GDM1 (cell line): ENCODE measurements around the gene SMURF1.
"Not testable (repeated sequence)": the region's sequence is repeated elsewhere in the genome, so short reads cannot be mapped to it uniquely, and the experiment has no call there.

Experiments used
- DNase-seq: peaks from one replicate; lab custom pipeline; 2025; lab: John Stamatoyannopoulos, UW

Gene SMURF1

DNA sequence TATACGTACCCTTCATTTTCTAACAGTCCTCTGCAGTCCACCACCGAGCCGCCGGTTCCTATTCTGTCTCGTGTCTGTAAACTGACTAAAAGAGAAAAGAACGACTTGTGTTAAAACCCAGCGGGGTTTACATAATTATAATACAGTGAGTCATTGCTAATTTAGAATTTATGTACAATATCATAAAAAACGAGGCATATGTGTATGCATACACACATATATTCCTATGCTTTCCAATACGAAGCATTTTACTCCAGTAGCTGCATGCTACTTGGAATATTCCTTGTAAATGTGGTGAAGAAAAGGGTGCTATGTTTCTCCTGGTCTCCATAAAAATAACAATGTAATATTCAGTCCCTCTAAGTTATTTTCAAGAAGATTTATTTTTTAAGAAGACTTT lies 89.1 kb downstream of the SMURF1 start:
- DNase-seq, result no peak

DNA sequence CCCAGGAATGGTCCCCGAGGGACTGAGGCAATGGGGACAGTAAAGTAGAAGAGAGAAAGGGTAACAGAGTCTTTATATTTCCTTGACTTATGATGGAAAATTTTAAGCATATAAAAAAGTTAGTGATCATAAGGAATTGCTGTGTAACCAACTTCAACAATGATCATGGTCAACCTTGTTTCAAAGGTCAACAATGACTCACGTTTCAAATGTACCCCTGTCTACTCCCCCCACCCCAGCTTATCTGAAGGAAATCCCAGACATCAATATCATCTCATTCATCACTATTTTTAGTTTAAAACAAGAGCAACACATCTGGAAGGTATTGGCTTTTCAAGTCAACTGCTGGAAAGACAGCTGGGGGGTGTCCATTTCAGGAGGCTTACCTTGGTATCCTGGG lies 92.9 kb downstream of the SMURF1 start:
- DNase-seq, result no peak

DNA sequence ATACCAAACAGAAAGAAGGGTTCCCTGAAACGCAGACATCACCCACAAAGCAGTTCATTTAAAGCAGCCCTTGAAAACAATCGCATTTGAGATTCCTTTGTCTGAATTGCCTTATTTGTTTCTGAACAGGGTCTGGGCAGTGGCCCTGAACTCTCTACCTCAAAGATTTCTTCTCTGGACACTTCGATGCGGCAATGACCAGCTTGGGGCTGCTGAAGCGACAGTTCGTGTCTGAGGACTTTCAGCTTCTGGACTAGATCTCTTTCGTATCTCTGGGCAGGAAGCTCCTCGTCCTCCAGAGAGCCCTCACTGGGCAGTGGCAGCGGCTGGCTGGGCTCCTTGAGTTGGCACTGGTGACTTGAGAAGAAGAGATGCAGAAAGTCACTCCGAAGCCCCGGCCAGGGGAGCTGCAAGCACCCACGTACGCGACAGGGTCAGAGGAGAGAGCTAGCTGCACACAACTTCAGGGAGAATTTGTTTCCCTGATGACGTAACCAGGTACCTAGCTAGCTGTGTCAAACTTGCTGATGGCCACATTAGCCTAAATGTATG lies 96.3 kb downstream of the SMURF1 start:
- DNase-seq, result no peak

DNA sequence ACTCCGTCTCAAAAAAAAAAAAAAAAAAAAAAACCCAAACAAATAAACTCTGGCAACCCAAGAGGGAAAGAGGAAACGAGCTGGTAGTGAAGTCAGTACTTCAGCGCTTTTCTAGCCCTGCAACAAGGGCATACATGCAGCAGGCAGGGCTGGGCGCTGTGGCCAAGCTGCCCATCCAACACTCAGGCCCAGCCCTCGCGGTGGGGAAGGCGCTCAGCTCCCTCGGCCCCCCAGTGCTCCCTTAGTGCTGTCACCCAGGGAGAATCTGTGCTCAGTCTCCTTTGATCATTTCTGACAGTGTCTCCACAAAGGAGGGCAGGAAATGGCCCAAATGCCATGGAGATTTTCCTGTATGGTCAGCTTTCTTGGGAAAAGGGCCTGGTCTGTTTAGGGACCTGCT lies 97.2 kb downstream of the SMURF1 start:
- DNase-seq, result no peak

DNA sequence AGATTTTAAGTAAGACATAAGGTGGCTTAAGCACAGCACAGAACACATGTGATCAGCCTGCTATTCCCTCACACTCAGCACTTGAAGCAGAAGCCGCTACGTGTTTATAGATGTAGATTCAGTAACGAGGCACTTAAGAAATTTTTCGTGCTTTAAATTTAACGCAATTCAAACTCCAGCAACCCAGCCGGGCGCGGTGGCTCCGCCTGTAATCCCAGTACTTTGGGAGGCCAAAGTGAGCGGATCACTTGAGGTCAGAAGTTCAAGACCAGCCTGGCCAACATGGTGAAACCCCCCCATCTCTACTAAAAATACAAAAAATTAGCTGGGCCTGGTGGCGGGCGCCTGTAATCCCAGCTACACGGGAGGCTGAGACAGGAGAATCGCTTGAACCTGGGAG lies 97.6 kb downstream of the SMURF1 start:
- DNase-seq, result not testable (repeated sequence)

DNA sequence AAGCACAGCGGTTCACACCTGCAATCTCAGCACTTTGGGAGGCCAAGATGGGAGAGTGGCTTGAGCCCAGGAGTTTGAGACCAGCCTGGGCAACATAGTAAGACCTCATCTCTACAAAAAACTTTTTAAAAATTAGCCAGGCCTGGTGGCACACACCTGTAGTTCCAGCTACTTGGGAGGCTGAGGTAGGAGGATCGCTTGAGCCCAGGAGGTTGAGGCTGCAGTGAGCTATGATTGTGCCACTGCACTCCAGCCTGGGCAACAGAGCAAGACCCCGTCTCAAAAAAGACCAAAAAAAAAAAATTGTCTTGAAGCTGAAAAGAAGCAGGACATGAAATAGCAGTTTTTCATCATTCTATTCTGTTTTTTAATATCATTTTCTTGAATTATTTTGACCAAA lies 99.0 kb downstream of the SMURF1 start:
- DNase-seq, result not testable (repeated sequence)

DNA sequence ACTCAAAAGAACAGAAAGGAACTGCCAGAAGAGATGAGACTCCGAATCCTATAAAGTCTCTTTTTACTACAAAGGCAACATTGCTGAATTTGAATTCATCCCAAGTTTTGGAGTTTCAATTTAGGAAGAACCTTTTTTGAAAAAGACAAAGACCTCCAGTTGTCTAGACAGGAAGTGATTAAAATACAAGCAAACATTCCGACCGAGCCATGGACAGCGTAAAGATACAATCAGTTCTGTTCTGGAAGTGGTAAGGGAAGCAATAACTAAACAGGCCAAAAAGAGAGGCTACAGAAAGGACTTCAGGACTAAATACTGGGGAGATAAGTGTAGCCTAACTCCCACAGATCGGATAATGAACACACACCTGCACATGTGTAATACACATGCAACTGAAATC lies 101.0 kb downstream of the SMURF1 start:
- no peak for DNase-seq

DNA sequence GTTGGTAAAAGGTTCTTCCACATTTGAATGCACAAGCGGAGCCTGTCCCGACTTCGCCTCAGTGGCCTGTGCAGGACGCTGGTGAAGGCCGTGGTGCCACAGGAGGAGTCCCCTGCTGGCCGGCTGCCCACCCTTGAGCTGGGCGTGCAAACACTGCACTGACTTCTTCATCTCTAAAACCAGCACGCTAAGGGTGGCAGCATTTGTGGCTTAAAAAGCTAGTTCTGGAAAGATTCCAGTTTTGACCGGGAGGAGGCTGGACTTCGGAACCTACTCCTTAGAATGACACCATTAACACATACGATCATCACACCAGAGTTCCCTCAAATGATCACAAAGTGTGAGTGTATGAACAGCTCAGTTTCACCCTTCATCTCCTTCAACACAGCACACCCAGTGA lies 102.4 kb downstream of the SMURF1 start:
- DNase-seq, result no peak

DNA sequence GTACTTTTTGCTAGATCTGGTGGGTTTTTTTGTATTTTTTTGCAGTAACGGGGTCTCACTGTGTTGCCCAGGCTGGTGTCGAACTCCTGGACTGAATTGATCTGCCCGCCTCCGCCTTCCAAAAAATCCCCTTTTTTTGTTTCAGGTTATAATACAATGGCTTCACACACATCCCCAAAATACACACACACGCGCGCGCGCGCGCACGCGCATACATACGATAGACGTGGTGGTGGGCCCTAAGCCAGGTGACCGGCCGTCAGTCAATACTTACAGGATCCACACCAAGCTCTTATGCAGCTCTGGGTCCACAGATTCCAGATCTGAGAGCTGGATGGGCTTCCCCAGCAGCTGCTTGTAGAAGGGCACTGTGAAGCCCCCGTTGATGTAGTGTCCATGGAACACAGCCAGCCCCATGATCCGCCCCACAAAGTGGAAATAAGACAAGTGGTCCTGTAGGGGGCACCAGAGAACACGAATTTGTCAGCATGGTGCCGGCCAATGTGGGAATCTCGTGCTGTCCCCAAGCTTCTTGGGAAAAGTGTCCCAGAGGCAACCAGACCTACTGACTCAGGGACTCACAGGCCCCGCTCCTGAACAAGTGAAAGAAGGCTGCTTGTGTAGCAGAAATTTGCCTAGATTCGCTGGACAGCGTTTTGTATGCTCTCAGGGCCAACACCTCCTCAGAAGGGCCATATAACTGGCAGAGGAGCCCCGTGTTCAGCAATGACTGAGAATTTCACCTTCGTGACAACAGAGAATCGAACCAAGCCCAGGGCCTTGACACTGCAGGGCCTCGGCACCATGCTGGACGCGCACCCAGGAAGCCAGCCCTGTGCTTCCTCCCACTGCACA lies 103.6 kb downstream of the SMURF1 start:
- DNase-seq, result peak; percentile 35

DNA sequence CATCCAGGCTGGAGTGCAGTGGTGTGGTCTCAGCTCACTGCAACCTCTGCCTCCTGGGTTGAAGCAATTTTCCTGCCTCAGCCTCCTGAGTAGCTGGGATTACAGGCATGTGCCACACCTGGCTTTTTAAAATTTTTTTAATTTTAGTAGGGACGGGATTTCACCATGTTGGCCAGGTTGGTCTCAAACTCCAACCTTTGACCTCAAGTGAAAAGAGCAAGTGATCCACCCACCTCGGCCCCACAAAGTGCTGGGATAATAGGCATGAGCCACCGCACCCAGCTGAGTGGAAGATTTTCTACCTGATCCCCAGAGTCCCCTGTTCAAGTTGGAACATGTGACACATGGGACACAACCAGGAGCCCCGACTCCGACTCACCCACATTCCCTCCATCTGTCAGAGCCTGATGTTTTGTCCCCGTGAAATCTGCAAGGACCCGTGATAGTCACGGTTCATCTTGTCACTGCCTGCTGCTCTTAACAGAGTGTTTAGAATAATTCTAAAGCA lies 104.5 kb downstream of the SMURF1 start:
- DNase-seq, result no peak

DNA sequence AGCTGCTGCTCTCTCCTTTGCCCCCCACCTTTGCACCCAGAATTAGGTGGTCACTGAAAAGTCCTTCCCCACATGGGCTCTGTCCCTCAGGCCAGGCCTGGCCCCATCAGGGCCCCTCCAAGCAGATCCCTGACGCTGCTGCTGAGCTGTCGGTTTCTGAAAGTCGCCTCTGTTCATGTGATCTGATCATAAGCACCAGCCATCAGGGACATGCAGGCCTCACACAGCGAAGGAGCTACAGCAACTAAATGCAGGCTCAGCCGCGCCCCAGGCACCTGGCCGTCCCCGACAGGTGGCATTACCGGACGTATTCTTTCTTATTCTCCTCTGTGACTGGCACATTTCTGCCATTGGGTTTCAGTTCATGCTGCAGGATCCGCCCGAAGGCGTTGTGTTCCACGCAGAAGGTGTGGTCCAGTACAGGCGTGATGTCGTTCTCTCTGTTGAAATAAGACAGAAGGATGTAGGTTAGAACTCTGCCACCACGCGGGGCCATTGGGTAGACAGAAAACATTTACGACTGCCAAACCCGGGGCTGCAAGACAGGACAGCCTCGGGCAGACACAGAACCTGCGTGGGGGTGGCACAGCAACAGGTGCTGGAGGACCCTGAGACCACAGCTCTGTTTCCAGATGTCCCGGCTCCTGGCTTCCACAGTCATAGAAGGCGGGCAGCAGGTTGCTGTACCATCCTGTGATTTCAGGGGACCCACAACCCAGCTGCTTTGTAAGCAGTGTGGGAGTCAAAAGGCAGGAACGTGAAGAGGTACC lies 105.6 kb downstream of the SMURF1 start:
- no peak for DNase-seq

DNA sequence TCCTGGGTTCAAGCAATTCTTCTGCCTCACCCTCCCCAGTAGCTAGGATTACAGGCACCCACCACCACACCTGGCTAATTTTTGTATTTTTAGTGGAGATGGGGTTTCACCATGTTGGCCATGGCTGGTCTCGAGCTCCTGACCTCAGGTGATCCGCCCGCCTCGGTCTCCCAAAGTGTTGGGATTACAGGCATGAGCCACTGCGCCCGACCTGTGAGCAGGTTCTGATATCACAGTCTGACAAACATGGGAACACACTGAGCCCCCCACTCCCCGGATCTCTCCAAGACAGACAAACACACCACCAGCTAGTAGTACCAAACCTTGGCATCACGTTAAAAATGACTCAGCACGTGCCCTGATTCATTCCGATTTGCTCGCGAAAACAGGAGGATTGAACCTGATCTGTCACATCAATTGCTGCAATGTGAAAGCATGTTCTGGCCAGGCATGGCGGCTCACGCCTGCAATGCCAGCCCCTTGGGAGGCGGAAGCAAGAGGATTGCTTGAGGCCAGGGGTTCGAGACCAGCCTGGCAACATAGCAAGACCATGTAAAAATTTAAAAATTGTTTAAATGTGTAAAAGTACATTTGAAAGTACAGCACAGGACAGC lies 106.5 kb downstream of the SMURF1 start:
- no peak for DNase-seq

DNA sequence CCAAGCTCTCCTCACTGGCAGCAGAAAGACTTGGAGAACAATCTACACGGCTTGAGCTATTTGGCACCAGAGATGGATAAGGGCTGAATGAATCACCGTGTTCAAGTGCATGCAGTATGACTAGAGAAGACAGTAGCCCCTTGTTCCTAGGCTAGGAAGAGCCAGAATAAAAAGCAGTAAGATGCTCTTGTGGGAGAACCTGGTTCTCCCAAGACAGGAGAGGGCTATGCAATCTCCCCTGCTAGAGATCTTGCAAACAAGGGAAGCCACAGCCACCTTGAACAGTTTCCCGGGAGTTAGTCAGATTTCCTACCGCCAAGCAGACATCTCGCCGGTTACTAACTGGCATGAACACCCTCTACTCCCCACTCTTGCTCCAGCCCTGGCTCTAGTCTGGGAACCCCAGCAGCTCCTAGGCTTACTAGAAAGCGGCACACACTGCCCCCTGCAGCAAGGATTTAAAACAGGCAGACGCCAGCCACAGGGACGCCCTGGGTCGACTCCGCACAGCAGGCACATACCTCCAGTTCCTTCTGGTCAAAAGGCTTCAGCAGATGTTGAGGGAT lies 107.3 kb downstream of the SMURF1 start:
- DNase-seq, result no peak

DNA sequence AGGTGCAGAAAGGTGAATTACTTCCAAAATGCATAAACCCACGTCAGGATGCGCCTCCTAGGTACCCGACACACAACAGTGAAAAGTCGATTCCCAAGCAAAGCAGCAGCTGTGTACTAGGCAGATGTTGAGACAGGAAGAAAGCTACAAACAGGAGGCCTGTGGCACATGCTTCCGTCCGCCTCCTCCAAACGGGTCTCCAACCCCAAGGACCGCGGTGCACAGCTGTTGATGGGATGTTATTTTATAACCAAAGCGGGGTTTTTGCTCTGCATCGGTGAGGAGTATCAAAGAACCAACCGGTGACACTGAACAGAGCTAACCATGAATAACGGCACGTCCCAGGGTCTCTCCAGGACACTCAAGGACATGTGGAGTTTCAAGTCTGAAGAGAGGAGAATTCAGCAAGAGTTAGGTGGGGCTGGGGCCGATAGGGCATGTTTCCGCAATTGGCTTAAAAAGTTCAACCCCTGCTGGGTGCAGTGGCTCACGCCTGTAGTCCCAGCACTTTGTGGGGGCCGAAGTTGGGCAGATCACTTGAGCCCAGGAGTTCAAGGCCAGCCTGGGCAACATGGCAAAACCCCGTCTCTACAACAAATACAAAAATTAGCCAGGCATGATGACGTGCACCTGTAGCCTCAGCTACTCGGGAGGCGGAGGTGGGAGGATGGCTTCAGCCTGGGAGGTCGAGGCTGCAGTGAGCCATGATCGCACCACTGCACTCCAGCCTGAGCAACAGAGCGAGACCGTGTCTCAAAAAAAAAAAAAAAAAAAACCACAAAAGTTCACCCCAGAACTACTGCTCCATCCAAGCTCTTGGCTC lies 108.0 kb downstream of the SMURF1 start:
- DNase-seq, result no peak

DNA sequence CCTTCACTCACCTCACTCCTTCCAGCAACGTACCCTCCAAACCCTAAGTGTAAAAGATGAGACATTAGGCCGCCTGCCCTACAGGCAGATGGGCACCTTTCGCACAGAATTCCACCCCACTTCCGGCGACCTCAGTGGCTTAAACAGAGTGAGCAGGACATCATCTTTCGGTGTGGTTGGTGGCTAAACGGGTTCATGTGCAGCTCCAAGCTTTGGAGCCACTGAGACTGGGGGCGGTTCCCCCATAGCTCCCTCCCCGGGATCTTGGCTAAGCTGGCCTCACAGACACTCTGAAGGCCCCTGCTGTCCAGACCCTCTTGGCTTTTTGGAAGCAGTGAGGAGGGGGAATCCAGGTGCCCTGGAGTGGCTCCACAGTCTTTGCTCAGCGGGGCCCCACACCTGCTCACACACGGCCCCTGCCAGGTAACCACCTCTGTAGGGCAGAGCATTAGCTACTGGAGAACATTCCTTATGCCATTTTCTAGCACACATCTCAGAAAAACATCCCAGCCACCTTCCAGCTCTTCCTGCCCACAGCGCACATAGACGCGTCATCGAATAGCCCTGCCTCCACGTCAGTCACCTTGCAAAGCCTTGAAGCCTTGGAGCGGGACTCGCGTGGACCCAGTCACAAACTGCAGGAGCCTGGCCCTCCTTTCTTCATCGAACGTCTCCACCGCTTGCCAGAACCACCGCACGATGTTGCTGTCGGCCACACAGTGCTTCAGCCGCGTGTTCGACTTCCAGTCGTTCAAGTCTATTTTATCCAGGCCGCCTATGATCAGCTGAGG lies 108.8 kb downstream of the SMURF1 start:
- no peak for DNase-seq

DNA sequence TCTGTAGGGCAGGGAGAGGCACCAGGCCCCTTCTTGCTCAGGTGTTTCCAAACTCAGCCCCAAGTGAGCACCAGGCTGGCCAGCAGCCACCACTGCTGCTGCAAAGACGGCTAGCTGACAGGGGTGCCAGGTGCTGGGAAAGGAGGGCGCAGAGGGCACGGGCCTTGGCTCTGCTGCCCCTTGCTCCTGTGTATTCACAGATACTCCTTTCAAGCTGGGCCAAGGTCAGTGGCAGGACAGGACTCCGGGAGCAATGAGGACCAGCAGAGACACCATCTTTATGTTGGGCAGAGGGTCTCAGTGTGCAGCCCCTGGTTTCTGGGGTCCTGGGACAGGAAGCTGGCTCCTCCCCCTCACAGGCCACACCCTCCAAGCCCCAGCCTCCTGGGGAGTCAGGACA lies 110.1 kb downstream of the SMURF1 start:
- DNase-seq, result no peak

DNA sequence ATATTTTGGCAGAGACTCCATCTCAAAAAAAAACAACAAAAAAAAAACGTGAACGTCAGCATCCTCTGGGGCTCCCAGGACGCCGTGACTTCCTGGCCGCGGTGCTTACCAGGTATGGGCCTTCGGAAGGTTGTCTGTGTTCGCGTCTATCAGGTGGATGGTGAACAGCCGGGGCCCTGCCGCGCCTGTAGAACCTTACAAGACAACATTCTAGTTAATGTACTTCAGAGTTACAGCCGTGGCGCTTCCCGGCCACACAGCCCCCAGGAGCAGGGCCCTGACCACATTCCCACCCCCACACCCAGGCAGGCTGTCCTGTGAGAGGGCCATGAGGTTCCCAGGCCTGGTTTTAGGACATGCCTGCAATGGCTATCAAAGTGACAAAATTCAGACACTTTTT lies 111.0 kb downstream of the SMURF1 start:
- DNase-seq, result no peak

DNA sequence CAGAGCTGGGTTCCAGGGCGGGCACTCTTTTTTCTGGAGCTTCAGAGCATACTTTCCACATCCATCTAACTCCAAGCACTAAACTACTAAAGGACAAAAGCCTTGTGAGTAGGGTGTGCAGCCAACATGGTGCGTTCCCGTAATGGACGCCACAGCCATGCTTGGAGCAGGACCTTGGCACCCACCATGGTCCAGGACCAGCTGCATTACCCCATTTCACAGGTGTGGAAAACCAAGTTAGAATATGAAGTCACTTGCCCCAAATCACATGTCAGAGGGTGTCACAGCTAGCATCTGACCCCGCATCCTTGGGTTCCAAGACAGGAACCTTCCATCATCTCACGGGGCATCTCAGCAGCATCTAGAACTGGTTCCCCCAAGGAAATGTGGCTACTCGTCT lies 112.4 kb downstream of the SMURF1 start:
- DNase-seq, result no peak

DNA sequence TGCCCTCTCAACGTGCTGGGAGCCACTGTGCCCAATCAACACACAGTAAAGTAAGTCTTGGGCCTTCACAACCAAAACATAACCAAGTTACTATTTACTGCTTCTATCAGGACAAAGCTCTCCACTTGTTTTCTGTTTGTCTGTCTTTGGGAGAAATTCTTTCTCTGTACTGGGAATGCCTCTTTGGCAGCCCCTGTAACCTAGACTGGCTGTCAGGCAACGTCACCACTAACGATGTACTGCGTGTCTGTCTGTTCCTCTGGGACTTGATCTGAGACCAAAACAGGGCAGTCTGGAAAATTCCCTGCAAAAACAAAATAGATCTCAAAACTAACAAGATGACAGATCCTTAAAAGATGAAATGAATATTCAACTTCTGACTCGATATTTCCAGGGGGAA lies 113.0 kb downstream of the SMURF1 start:
- DNase-seq, result no peak

DNA sequence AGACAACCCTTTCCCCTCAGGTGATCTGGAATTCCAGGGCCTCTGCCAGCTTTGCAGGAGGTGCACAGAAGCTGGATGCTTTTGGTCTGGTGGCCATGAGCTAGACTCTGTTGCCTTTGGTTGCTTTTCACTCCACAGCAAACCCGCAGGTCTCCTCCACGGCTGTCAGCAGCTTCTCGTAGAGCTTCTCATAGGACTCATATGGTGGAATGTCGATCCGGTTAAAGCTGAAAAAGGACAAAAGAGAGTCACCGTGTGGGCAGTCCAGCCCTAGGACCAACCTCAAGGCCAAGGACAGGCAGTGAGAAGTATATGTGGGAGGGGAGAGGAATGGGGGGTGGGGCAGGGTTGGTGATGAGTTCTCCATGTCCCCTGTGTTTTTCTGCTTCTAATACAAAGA lies 113.5 kb downstream of the SMURF1 start:
- no peak for DNase-seq
